GM19455 (cell line): ENCODE measurements around the gene SLC37A1.

Source experiments
- ATAC-seq: cut with Tn5 transposase; IDR thresholded peaks from one replicate; pipeline ENCODE4 v1.9.1; 2021; ENCODE audit not compliant: unreplicated experiment

The SLC37A1 gene

GRCh38 chr21:42503711-42504110, 9.9 kb upstream of the SLC37A1 start:
- ATAC-seq = no peak

GRCh38 chr21:42505090-42505726, 8.4 kb upstream of the SLC37A1 start:
- ATAC-seq = peak; percentile 81

GRCh38 chr21:42507418-42507817, 6.2 kb upstream of the SLC37A1 start:
- no peak for ATAC-seq

- ATAC-seq = no peak
Observed at GRCh38 chr21:42508371-42508770, 5.3 kb upstream of the SLC37A1 start.

GRCh38 chr21:42509244-42509643, 4.4 kb upstream of the SLC37A1 start:
- ATAC-seq = no peak

GRCh38 chr21:42512346-42513034, 1.2 kb upstream of the SLC37A1 start:
- no peak for ATAC-seq

- ATAC-seq = peak; percentile 61
Observed at GRCh38 chr21:42513985-42514882, 582 bp downstream of the SLC37A1 start.

GRCh38 chr21:42514883-42515228, 1.2 kb downstream of the SLC37A1 start:
- ATAC-seq = no peak

GRCh38 chr21:42515708-42516502, 2.3 kb downstream of the SLC37A1 start:
- no peak for ATAC-seq

- ATAC-seq = no peak
Observed at GRCh38 chr21:42518215-42518614, 4.6 kb downstream of the SLC37A1 start.

- ATAC-seq = no peak
Observed at GRCh38 chr21:42518626-42519025, 5.0 kb downstream of the SLC37A1 start.

GRCh38 chr21:42520628-42521253, 7.1 kb downstream of the SLC37A1 start:
- no peak for ATAC-seq

- ATAC-seq = no peak
Observed at GRCh38 chr21:42521384-42521783, 7.7 kb downstream of the SLC37A1 start.

- ATAC-seq = no peak
Observed at GRCh38 chr21:42521805-42522204, 8.2 kb downstream of the SLC37A1 start.

- no peak for ATAC-seq
Observed at GRCh38 chr21:42522271-42522670, 8.6 kb downstream of the SLC37A1 start.

- no peak for ATAC-seq
Observed at GRCh38 chr21:42522771-42523170, 9.1 kb downstream of the SLC37A1 start.

GRCh38 chr21:42523211-42523610, 9.6 kb downstream of the SLC37A1 start:
- ATAC-seq = no peak

- ATAC-seq = no peak
Observed at GRCh38 chr21:42523941-42524340, 10.3 kb downstream of the SLC37A1 start.

- ATAC-seq = peak; percentile 55
Observed at GRCh38 chr21:42524341-42525028, 10.8 kb downstream of the SLC37A1 start.

GRCh38 chr21:42525029-42525581, 11.5 kb downstream of the SLC37A1 start:
- peak; percentile 39 for ATAC-seq
